Measurements from ENCODE around the gene ANKMY1. TPM values are rescaled to one million over a fixed set of nuclear protein-coding genes. Genes with fewer than 3 reads are reported as not detected.

Gene ANKMY1
- total RNA-seq, 6 experiments from 2014 or later, result 6.6 to 11.0 (median 9.0) TPM

- Histone ChIP-seq H3K27ac (no peak overlapping the region), H3K4me3 (no peak overlapping the region), H3K4me1 (peaks cover 0 to 37% (median 15%) of the 10 kb centered on the region in 4 donors), H3K27me3 (no peaks in the 10 kb centered on the region), H3K36me3 (peaks cover 0 to 11% (median 0%) of the 10 kb centered on the region in 4 donors), H3K9me3 (no peaks in the 10 kb centered on the region)
- TF ChIP-seq CTCF (IDR thresholded peaks at IDR 0.05), result no peak
- no peak for TF ChIP-seq POLR2A (IDR thresholded peaks at IDR 0.05)
- ATAC-seq (no peak), DNase-seq (peak in 2 of 3 donors; percentile 18 to 41)
- intact Hi-C loops (cut with DNase I), result no loop called here
- WGBS (ENCODE audit: insufficient coverage, low coverage, low lambda C conversion rate, missing lambda C conversion rate), result 82% methylated on average over 3 of the region's 11 CpGs
Measured at GRCh38 chr2:240570531-240571313, 12.9 kb upstream of the ANKMY1 start.

- Histone ChIP-seq H3K9me3 (no peaks in the 10 kb centered on the region), H3K4me1 (peaks cover 0 to 43% (median 16%) of the 10 kb centered on the region in 4 donors), H3K27me3 (no peaks in the 10 kb centered on the region), H3K27ac (no peak overlapping the region), H3K4me3 (peak overlapping the region in 1 of 3 donors; percentile 76), H3K36me3 (peaks cover 0 to 6% (median 0%) of the 10 kb centered on the region in 4 donors)
- DNase-seq (peak in 1 of 3 donors; percentile 45), ATAC-seq (no peak)
- no peak for TF ChIP-seq POLR2A (IDR thresholded peaks at IDR 0.05)
- no peak for TF ChIP-seq CTCF (IDR thresholded peaks at IDR 0.05)
- no CpG with 5 or more reads among the region's 15 CpGs for WGBS (ENCODE audit: insufficient coverage, low coverage, low lambda C conversion rate, missing lambda C conversion rate)
- intact Hi-C loops (cut with DNase I), result no loop called here
Measured at GRCh38 chr2:240569998-240570530, 12.3 kb upstream of the ANKMY1 start.

GRCh38 chr2:240569523-240569997 is 11.8 kb upstream of the ANKMY1 start:
- no peak overlapping the region for H3K27ac ChIP-seq
- H3K4me3 ChIP-seq, result peak overlapping the region; percentile 59 to 76 (median 67)
- ATAC-seq (no peak), DNase-seq (peak in 2 of 3 donors; percentile 23 to 49)
- TF ChIP-seq CTCF (IDR thresholded peaks at IDR 0.05), result no peak
- no peak for TF ChIP-seq POLR2A (IDR thresholded peaks at IDR 0.05)
- WGBS (ENCODE audit: insufficient coverage, low coverage, low lambda C conversion rate, missing lambda C conversion rate), result 0% methylated on average over 1 of the region's 9 CpGs
- no peaks in the 10 kb centered on the region for H3K9me3 ChIP-seq
- peaks cover 0 to under 1% (median 0%) of the 10 kb centered on the region in 4 donors for H3K36me3 ChIP-seq
- H3K27me3 ChIP-seq, result no peaks in the 10 kb centered on the region
- H3K4me1 ChIP-seq, result peaks cover 0 to 43% (median 16%) of the 10 kb centered on the region in 4 donors
- intact Hi-C loops (cut with DNase I), result no loop called here

GRCh38 chr2:240568678-240569522 is 11.1 kb upstream of the ANKMY1 start:
- no peaks in the 10 kb centered on the region for H3K9me3 ChIP-seq
- H3K4me3 ChIP-seq, result peak overlapping the region; percentile 59 to 76 (median 67)
- H3K36me3 ChIP-seq, result no peaks in the 10 kb centered on the region
- DNase-seq, result peak; percentile 78 to 81 (median 79)
- peak; percentile 8 to 41 (median 36) for ATAC-seq
- no peaks in the 10 kb centered on the region for H3K27me3 ChIP-seq
- H3K4me1 ChIP-seq, result peaks cover 0 to 43% (median 16%) of the 10 kb centered on the region in 4 donors
- intact Hi-C loops (cut with DNase I), result no loop called here
- peak overlapping the region; percentile 26 to 86 (median 51) for H3K27ac ChIP-seq
- 4% methylated on average over 5 of the region's 93 CpGs for WGBS (ENCODE audit: insufficient coverage, low coverage, low lambda C conversion rate, missing lambda C conversion rate)
- TF ChIP-seq POLR2A (IDR thresholded peaks at IDR 0.05) (peak; percentile 44), CTCF (IDR thresholded peaks at IDR 0.05) (no peak)
